Endothelial cell of umbilical vein (primary cell): ENCODE results near the gene SMAD3. TPM values are rescaled to one million over a fixed set of nuclear protein-coding genes. Genes with fewer than 3 reads are reported as not detected.

Experiments used
- BruUV-seq: library from RNA; stranded (reverse); fragments of 400-500 nt; replicated peaks from 2 replicates; lab custom pipeline; 2021; lab: Mats Ljungman, UMichigan
- CTCF ChIA-PET: fragments of 300-600, 350-600 bp; sonication (Branson Sonifier 250); formaldehyde crosslinking; loops from one replicate; lab custom pipeline; 2021; ENCODE audit warnings: antibody characterized with exemption, inconsistent platforms; lab: Charles Lee
- POLR2A ChIA-PET: fragments of 300-600, 350-600 bp; sonication (Branson Sonifier 250); formaldehyde crosslinking; loops from one replicate; lab custom pipeline; 2021; ENCODE audit warnings: antibody characterized with exemption, inconsistent platforms; lab: Charles Lee
- DNase-seq: peaks from one replicate; pipeline ENCODE4 v3.0.0-alpha.2; 2011; ENCODE audit warnings: low read depth, low spot score
- FAIRE-seq: peaks from 2 replicates; lab custom pipeline; 2011; peaks lifted over from hg19 to GRCh38; lab: Jason Lieb, UNC
- H2AFZ ChIP-seq: 2 replicates; pipeline ENCODE4 v1.6.0; 2012; ENCODE audit warnings: low read depth, low read length, control low read depth, inconsistent platforms
- H3K27ac ChIP-seq: 2 replicates; pipeline ENCODE4 v1.5.1; 2011; ENCODE audit warnings: low read depth, mild to moderate bottlenecking, control low read depth, low read length, moderate library complexity; ENCODE audit not compliant: insufficient read depth
- H3K27me3 ChIP-seq, 2 experiments: 2 replicates each; pipeline versions ENCODE4 v1.6.0 to v1.6.1; 2011; ENCODE audit warnings: low read length in 2 of 2, mixed read lengths in 1 of 2; ENCODE audit not compliant: control insufficient read depth in 2 of 2, insufficient read depth in 2 of 2
- H3K36me3 ChIP-seq, 2 experiments: 2 replicates in 1 of 2; 3 replicates in 1 of 2; pipeline ENCODE4 v1.5.1; 2011; ENCODE audit warnings: low read length in 2 of 2, mild to moderate bottlenecking in 1 of 2, moderate library complexity in 1 of 2; ENCODE audit not compliant: control insufficient read depth in 2 of 2, insufficient read depth in 2 of 2; ENCODE audit errors: extremely low read depth in 1 of 2
- H3K4me1 ChIP-seq: 3 replicates; pipeline ENCODE4 v1.5.1; 2011; ENCODE audit warnings: mild to moderate bottlenecking, low read length; ENCODE audit not compliant: control insufficient read depth, insufficient read depth; ENCODE audit errors: extremely low read depth
- H3K4me2 ChIP-seq: 2 replicates; pipeline ENCODE4 v1.6.1; 2011; ENCODE audit warnings: low read length, control low read depth, mixed read lengths; ENCODE audit not compliant: insufficient read depth
- H3K4me3 ChIP-seq, 3 experiments: fragments of 200-600 bp in 1 of 3; sonication (generic), shearing (Covaris generic) in 1 of 3; replicated peaks in 1 of 3; 2 replicates each; pipeline ENCODE4 v1.5.1; 2011 to 2016; ENCODE audit warnings: control low read depth in 3 of 3, low read length in 3 of 3, mild to moderate bottlenecking in 2 of 3, inconsistent platforms in 1 of 3, low read depth in 1 of 3, moderate library complexity in 1 of 3; ENCODE audit not compliant: insufficient read depth in 1 of 3
- H3K79me2 ChIP-seq: 2 replicates; pipeline ENCODE4 v1.6.0; 2012; ENCODE audit warnings: low read length, inconsistent platforms; ENCODE audit not compliant: control insufficient read depth, insufficient read depth
- H3K9ac ChIP-seq: replicated peaks from 2 replicates; pipeline ENCODE3; 2011; ENCODE audit warnings: low read length, control low read depth; ENCODE audit not compliant: insufficient read depth; ENCODE audit errors: extremely low read depth
- H3K9me1 ChIP-seq: replicated peaks from 3 replicates; pipeline ENCODE4 v1.6.0; 2011; ENCODE audit warnings: mild to moderate bottlenecking, low read length; ENCODE audit not compliant: control insufficient read depth, insufficient read depth; ENCODE audit errors: extremely low read depth
- H3K9me3 ChIP-seq: replicated peaks from 2 replicates; pipeline ENCODE4 v1.5.1; 2012; ENCODE audit warnings: low read length, inconsistent platforms; ENCODE audit not compliant: control insufficient read depth, insufficient read depth
- H4K20me1 ChIP-seq: replicated peaks from 2 replicates; pipeline ENCODE3; 2011; ENCODE audit warnings: mild to moderate bottlenecking, low read length; ENCODE audit not compliant: control insufficient read depth, insufficient read depth; ENCODE audit errors: extremely low read depth
- EZH2 ChIP-seq: IDR thresholded peaks from 2 replicates; pipeline ENCODE4 v1.6.1; 2012; ENCODE audit warnings: borderline replicate concordance, low read depth, mild to moderate bottlenecking, moderate library complexity, low read length, inconsistent platforms; ENCODE audit not compliant: severe bottlenecking
- FOS ChIP-seq: IDR thresholded peaks from 2 replicates; pipeline ENCODE4 v1.6.1; 2011; ENCODE audit warnings: mild to moderate bottlenecking, low read length, moderate library complexity, borderline replicate concordance; ENCODE audit not compliant: insufficient read depth
- GATA2 ChIP-seq: IDR thresholded peaks from 2 replicates; pipeline ENCODE4 v1.7.0; 2011; ENCODE audit warnings: low read depth, mild to moderate bottlenecking, moderate library complexity, mixed read lengths, low read length; ENCODE audit not compliant: insufficient read length, insufficient read depth
- JUN ChIP-seq: IDR thresholded peaks from 2 replicates; pipeline ENCODE4 v1.6.1; 2011; ENCODE audit warnings: borderline replicate concordance, low read depth; ENCODE audit not compliant: insufficient read length, insufficient read depth
- MAX ChIP-seq: IDR thresholded peaks from 2 replicates; pipeline ENCODE4 v1.6.1; 2011; ENCODE audit not compliant: insufficient read depth, insufficient read length
- MYC ChIP-seq: IDR thresholded peaks from one replicate; pipeline ENCODE4 v1.6.1; 2011; ENCODE audit warnings: mild to moderate bottlenecking, low read depth, low read length
- POLR2A ChIP-seq: IDR thresholded peaks from 2 replicates; pipeline ENCODE4 v1.6.1; 2012; ENCODE audit warnings: low read depth, mild to moderate bottlenecking, control low read depth, low read length
- dilution Hi-C: fragments of 300-500 bp; cut with MboI; formaldehyde crosslinking; loops from one replicate; pipeline ENCODE4 v1.15.0; 2019; ENCODE audit warnings: low sequenced_read_pairs; ENCODE audit not compliant: extremely low pct_ligation_motif_present
- intact Hi-C: fragments of 100-400 bp; cut with micrococcal nuclease; formaldehyde crosslinking; loops from one replicate; pipeline ENCODE4 v1.10.0; 2022
- polyA plus RNA-seq, 4 experiments: library from polyadenylated mRNA; depleted of rRNA in 3 of 4; stranded (reverse) in 3 of 4; unstranded in 1 of 4; fragments of >200 nt; gene quantifications; 2 replicates each; pipeline versions ENCODE4 v1.2.1 to v1.2.3, GENCODE V29; 2011 to 2012; ENCODE audit warnings: missing spikeins in 1 of 4
- total RNA-seq: library from RNA; stranded (reverse); gene quantifications from 2 replicates; pipeline ENCODE4 v1.2.3, GENCODE V29; 2021
- TF ChIP-seq, protein P1 (sequence below), 2 donors: IDR thresholded peaks; 1 replicate in 1 of 2; 2 replicates in 1 of 2; pipeline ENCODE4 v1.5.1; 2011; ENCODE audit warnings: low read length in 2 of 2, mild to moderate bottlenecking in 2 of 2, moderate library complexity in 2 of 2, control low read depth in 1 of 2, inconsistent platforms in 1 of 2, low read depth in 1 of 2; ENCODE audit not compliant: insufficient read depth in 1 of 2; ENCODE audit errors: extremely low read depth in 1 of 2

Gene SMAD3
- total and polyA plus RNA-seq, 2 donors (not counting 3 experiments of a cell fraction or from before 2014, with no cell fraction given): 56.4 to 88.2 TPM

GRCh38 chr15:67187351-67187854 lies 122.0 kb downstream of the SMAD3 start:
- intact Hi-C loops (no loop called here), dilution Hi-C loops (no loop called here)
- Histone ChIP-seq H3K36me3 (peaks cover 36 to 46% of the 10 kb centered on the region in 2 experiments), H3K4me3 (no peak overlapping the region), H3K9me1 (no peaks in the 10 kb centered on the region), H3K9me3 (no peaks in the 10 kb centered on the region), H2AFZ (no peak overlapping the region), H3K27ac (no peak overlapping the region), H3K9ac (no peak overlapping the region), H3K4me2 (no peak overlapping the region), H3K4me1 (no peaks in the 10 kb centered on the region), H4K20me1 (no peaks in the 10 kb centered on the region), H3K27me3 (no peaks in the 10 kb centered on the region), H3K79me2 (peaks cover 3% of the 10 kb centered on the region)
- FAIRE-seq (no peak), DNase-seq (no peak)
- BruUV-seq: no TSS peak
- ChIA-PET POLR2A (no interaction called here), CTCF (interaction anchor here (1.4 to 2.8 kb wide), 2 partner anchors 116 to 241 kb away, joined by 3 to 14 read pairs; no protein-coding TSS in a partner anchor)
- TF ChIP-seq MAX: no peak
- TF ChIP-seq GATA2: no peak
- TF ChIP-seq JUN: no peak
- TF ChIP-seq MYC: no peak
- no peak for TF ChIP-seq EZH2
- no peak for TF ChIP-seq POLR2A
- TF ChIP-seq FOS: no peak
- TF ChIP-seq, protein P1, sequence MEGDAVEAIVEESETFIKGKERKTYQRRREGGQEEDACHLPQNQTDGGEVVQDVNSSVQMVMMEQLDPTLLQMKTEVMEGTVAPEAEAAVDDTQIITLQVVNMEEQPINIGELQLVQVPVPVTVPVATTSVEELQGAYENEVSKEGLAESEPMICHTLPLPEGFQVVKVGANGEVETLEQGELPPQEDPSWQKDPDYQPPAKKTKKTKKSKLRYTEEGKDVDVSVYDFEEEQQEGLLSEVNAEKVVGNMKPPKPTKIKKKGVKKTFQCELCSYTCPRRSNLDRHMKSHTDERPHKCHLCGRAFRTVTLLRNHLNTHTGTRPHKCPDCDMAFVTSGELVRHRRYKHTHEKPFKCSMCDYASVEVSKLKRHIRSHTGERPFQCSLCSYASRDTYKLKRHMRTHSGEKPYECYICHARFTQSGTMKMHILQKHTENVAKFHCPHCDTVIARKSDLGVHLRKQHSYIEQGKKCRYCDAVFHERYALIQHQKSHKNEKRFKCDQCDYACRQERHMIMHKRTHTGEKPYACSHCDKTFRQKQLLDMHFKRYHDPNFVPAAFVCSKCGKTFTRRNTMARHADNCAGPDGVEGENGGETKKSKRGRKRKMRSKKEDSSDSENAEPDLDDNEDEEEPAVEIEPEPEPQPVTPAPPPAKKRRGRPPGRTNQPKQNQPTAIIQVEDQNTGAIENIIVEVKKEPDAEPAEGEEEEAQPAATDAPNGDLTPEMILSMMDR (IDR thresholded peaks at IDR 0.05; ENCODE audit: extremely low read depth in 1 of 2, insufficient read depth in 1 of 2, low read depth in 1 of 2, low read length in 2 of 2): no peak
